GM12872 (cell line): Measurements from ENCODE around the gene MAP2K2.

Source experiments
- CTCF ChIP-seq: IDR thresholded peaks from 3 replicates; pipeline ENCODE4 v1.5.1; 2011; ENCODE audit warnings: low read depth, mild to moderate bottlenecking, low read length, moderate library complexity; ENCODE audit not compliant: insufficient read depth

The MAP2K2 gene

GRCh38 chr19:4139614-4140236 is 15.8 kb upstream of the MAP2K2 start:
- TF ChIP-seq CTCF = peak; percentile 96

GRCh38 chr19:4138445-4138844 is 14.5 kb upstream of the MAP2K2 start:
- TF ChIP-seq CTCF = no peak

GRCh38 chr19:4136680-4137088 is 12.8 kb upstream of the MAP2K2 start:
- TF ChIP-seq CTCF = no peak

- TF ChIP-seq CTCF = no peak
These were observed 10.4 kb upstream of the MAP2K2 start for GRCh38 chr19:4134351-4134750.

- no peak for TF ChIP-seq CTCF
These were observed 7.0 kb upstream of the MAP2K2 start for GRCh38 chr19:4130744-4131438.

GRCh38 chr19:4124638-4125037 is 716 bp upstream of the MAP2K2 start:
- TF ChIP-seq CTCF = no peak

- TF ChIP-seq CTCF = no peak
These were observed 1.4 kb downstream of the MAP2K2 start for GRCh38 chr19:4122480-4122879.
